Fibroblast of lung (primary cell): ENCODE measurements around the gene SPON2. TPM values are rescaled to one million over a fixed set of nuclear protein-coding genes. Genes with fewer than 3 reads are reported as not detected.

Source experiments
- DNase-seq, 2 donors: peaks; one replicate each; pipeline versions ENCODE4 v3.0.0 to v3.0.0-alpha.2; 2010; ENCODE audit warnings: low read depth in 2 of 2
- H2AFZ ChIP-seq: 2 replicates; pipeline ENCODE4 v1.5.1; 2012; ENCODE audit warnings: low read length, control low read depth, inconsistent platforms
- H3K27ac ChIP-seq: 2 replicates; pipeline ENCODE4 v1.5.1; 2011; ENCODE audit warnings: low read length, control low read depth; ENCODE audit not compliant: insufficient read depth
- H3K27me3 ChIP-seq: 2 replicates; pipeline ENCODE4 v1.5.1; 2011; ENCODE audit warnings: mild to moderate bottlenecking, low read length; ENCODE audit not compliant: control insufficient read depth, insufficient read depth
- H3K36me3 ChIP-seq: 2 replicates; pipeline ENCODE4 v1.5.1; 2011; ENCODE audit warnings: low read length; ENCODE audit not compliant: control insufficient read depth, insufficient read depth
- H3K4me1 ChIP-seq: 2 replicates; pipeline ENCODE4 v1.5.1; 2011; ENCODE audit warnings: low read length; ENCODE audit not compliant: control insufficient read depth, insufficient read depth; ENCODE audit errors: extremely low read depth
- H3K4me2 ChIP-seq: 2 replicates; pipeline ENCODE4 v1.5.1; 2011; ENCODE audit warnings: low read length, control low read depth; ENCODE audit not compliant: insufficient read depth; ENCODE audit errors: extremely low read depth
- H3K4me3 ChIP-seq, 4 experiments: fragments of 200-600 bp in 1 of 4; sonication (generic) in 1 of 4; replicated peaks in 1 of 4; 2 replicates each; pipeline ENCODE4 v1.5.1; 2011 to 2016; ENCODE audit warnings: low read length in 4 of 4, low read depth in 3 of 4, mild to moderate bottlenecking in 3 of 4, control low read depth in 2 of 4, inconsistent platforms in 1 of 4, mixed read lengths in 1 of 4; ENCODE audit not compliant: insufficient read depth in 1 of 4; ENCODE audit errors: control extremely low read depth in 1 of 4
- H3K79me2 ChIP-seq: 2 replicates; pipeline ENCODE4 v1.5.1; 2012; ENCODE audit warnings: mild to moderate bottlenecking, low read length, inconsistent platforms; ENCODE audit not compliant: control insufficient read depth, insufficient read depth
- H3K9ac ChIP-seq: 2 replicates; pipeline ENCODE4 v1.5.1; 2011; ENCODE audit warnings: mild to moderate bottlenecking, low read length, control low read depth; ENCODE audit not compliant: insufficient read depth
- H3K9me3 ChIP-seq: 2 replicates; pipeline ENCODE4 v1.5.1; 2012; ENCODE audit warnings: low read depth, low read length; ENCODE audit not compliant: control insufficient read depth, insufficient read depth
- H4K20me1 ChIP-seq: 2 replicates; pipeline ENCODE4 v1.5.1; 2011; ENCODE audit warnings: low read length; ENCODE audit not compliant: control insufficient read depth, insufficient read depth; ENCODE audit errors: extremely low read depth
- CTCF ChIP-seq, 2 donors: IDR thresholded peaks in 1 of 2; conservative IDR thresholded peaks in 1 of 2; 1 replicate in 1 of 2; 2 replicates in 1 of 2; pipeline ENCODE4 v1.5.1; 2011 to 2012; ENCODE audit warnings: low read length in 2 of 2, control low read depth in 1 of 2, inconsistent platforms in 1 of 2, low read depth in 1 of 2, mild to moderate bottlenecking in 1 of 2
- EZH2 ChIP-seq: IDR thresholded peaks from 2 replicates; pipeline ENCODE4 v1.5.1; 2012; ENCODE audit warnings: low read length, control low read depth, mild to moderate bottlenecking; ENCODE audit errors: missing control alignments
- polyA plus RNA-seq, 2 donors: library from polyadenylated mRNA; depleted of rRNA in 1 of 2; stranded (reverse) in 1 of 2; unstranded in 1 of 2; fragments of >200 nt; gene quantifications; 2 replicates each; pipeline ENCODE4 v1.2.1, GENCODE V29; 2011 to 2012; ENCODE audit warnings: missing spikeins in 1 of 2
- total RNA-seq: library from RNA; depleted of rRNA; stranded (reverse); fragments of >200 nt; gene quantifications from 2 replicates; pipeline ENCODE4 v1.2.1, GENCODE V29; 2014

Gene SPON2
- total and polyA plus RNA-seq, 2 donors (not counting 1 experiment from before 2014, with no cell fraction given): 179 to 367 TPM

- Histone ChIP-seq H3K4me2 (no peak overlapping the region), H3K27ac (no peak overlapping the region), H2AFZ (no peak overlapping the region), H3K4me3 (no peak overlapping the region), H3K79me2 (no peaks in the 10 kb centered on the region), H3K9ac (no peak overlapping the region), H3K36me3 (no peaks in the 10 kb centered on the region), H4K20me1 (no peaks in the 10 kb centered on the region), H3K27me3 (no peaks in the 10 kb centered on the region), H3K4me1 (no peaks in the 10 kb centered on the region), H3K9me3 (no peaks in the 10 kb centered on the region)
- TF ChIP-seq CTCF (conservative IDR thresholded peaks at IDR 0.05 in 1 of 2, IDR thresholded peaks at IDR 0.05 in 1 of 2; ENCODE audit: low read depth in 1 of 2, low read length in 2 of 2): no peak
- no peak for TF ChIP-seq EZH2
- no peak for DNase-seq
These were observed 12.0 kb downstream of the SPON2 start for GRCh38 chr4:1160351-1160750.

DNA sequence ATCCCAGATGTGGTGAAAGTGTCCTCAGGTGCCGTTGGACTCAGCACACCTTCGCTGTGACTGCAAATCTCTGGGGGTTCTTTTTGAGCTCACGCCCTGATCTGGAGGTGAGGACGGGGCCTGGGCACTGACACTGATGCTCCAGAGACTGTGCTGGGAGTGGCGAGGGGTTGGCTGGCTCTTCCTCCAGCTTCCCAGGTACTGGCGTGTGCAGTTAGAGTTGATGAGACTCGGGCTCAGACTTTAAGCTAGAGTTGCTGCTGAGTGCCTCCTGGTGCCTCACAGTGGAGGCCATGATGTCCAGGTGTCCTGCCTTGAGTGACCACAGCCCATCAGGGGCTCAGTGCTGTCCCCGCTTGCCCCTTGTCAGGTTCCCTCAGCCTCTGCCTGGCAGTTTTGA lies 16.3 kb downstream of the SPON2 start:
- Histone ChIP-seq H3K36me3 (no peaks in the 10 kb centered on the region), H3K27ac (no peak overlapping the region), H3K4me1 (peaks cover 3% of the 10 kb centered on the region), H2AFZ (no peak overlapping the region), H3K9ac (no peak overlapping the region), H4K20me1 (no peaks in the 10 kb centered on the region), H3K79me2 (no peaks in the 10 kb centered on the region), H3K4me2 (no peak overlapping the region), H3K9me3 (no peaks in the 10 kb centered on the region), H3K27me3 (peaks cover 10% of the 10 kb centered on the region), H3K4me3 (no peak overlapping the region)
- TF ChIP-seq CTCF (conservative IDR thresholded peaks at IDR 0.05 in 1 of 2, IDR thresholded peaks at IDR 0.05 in 1 of 2; ENCODE audit: low read depth in 1 of 2, low read length in 2 of 2): no peak
- no peak for DNase-seq

- DNase-seq: no peak
- H3K4me1 ChIP-seq: peaks cover 3% of the 10 kb centered on the region
- TF ChIP-seq CTCF (conservative IDR thresholded peaks at IDR 0.05 in 1 of 2, IDR thresholded peaks at IDR 0.05 in 1 of 2; ENCODE audit: low read depth in 1 of 2, low read length in 2 of 2) (no peak), EZH2 (no peak)
- peaks cover 10% of the 10 kb centered on the region for H3K27me3 ChIP-seq
- no peak overlapping the region for H2AFZ ChIP-seq
- H3K9ac ChIP-seq: no peak overlapping the region
- H3K9me3 ChIP-seq: no peaks in the 10 kb centered on the region
- H3K4me3 ChIP-seq: no peak overlapping the region
- no peak overlapping the region for H3K27ac ChIP-seq
- no peaks in the 10 kb centered on the region for H3K79me2 ChIP-seq
- H4K20me1 ChIP-seq: no peaks in the 10 kb centered on the region
- H3K4me2 ChIP-seq: no peak overlapping the region
- H3K36me3 ChIP-seq: no peaks in the 10 kb centered on the region
These were observed 17.1 kb downstream of the SPON2 start for GRCh38 chr4:1155314-1155713.
